NCI-H2171 treated with DMSO at 0.1 percent for 48 hours (cell line): Measurements from ENCODE around the gene ALDOC.
A peak's percentile ranks its signal among the peaks of the same experiment; 100 is the strongest.
"Not testable (repeated sequence)": the region's sequence is repeated elsewhere in the genome, so short reads cannot be mapped to it uniquely, and the experiment has no call there.

ENCODE experiments used
- DNase-seq: peaks from one replicate; lab custom pipeline; 2025; lab: John Stamatoyannopoulos, UW

ALDOC gene

DNA sequence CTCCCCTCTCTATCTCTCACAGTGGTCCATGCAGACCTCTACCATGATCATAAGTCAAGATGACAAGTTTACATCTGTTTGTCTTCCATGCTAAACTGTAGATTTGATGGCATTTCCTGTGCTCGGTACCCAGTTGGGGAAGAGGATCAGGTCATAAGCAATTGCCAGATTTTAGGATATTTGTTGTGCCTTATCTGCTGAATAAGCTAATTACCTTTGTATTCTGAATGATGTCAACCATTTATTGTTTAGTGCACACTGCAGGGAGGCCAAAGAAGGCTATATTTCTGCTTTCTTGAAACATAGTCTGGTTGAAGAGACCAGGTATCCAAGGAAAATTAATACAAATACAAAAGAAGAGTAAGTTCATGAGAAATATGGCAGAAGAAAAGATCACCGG lies 5.8 kb upstream of the ALDOC start:
- no peak for DNase-seq

DNA sequence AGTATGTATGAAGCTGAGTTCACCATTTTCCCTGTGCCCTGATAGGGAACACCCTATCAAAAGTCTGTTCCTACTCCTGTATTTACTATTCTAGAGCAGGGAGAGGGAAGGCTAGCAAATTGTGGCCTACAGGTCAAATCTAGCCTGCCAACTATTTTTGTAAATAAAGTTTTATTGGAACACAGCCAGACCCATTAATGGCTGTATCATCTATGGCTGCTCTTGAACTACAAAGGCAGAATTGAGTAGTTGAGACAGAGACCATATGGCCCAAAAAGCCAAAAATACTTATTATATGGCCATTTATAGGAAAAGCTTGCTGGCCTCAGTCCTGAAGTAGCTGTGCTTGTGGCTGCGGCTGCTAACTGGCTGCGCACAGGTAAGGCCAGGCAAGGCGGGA lies 4.3 kb upstream of the ALDOC start:
- no peak for DNase-seq

DNA sequence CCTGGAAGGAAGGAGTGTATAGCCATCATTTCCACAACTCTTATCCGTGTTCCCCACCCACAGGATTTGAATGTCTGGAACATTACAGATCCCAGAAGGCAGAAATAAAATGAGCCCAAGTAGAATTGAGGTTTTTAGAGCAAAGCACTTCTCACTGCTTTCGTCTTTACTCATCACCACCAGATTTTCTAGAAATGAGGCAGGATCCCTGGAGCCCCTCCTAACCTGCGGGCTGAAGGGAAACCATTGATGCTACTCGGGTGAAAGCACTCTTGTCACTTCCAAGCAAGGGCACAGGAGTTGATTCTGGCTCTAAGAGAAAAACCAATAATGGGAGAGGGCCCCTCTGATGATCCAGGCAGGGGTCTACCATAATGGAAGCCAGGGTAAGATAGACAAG lies 2.8 kb upstream of the ALDOC start:
- no peak for DNase-seq

DNA sequence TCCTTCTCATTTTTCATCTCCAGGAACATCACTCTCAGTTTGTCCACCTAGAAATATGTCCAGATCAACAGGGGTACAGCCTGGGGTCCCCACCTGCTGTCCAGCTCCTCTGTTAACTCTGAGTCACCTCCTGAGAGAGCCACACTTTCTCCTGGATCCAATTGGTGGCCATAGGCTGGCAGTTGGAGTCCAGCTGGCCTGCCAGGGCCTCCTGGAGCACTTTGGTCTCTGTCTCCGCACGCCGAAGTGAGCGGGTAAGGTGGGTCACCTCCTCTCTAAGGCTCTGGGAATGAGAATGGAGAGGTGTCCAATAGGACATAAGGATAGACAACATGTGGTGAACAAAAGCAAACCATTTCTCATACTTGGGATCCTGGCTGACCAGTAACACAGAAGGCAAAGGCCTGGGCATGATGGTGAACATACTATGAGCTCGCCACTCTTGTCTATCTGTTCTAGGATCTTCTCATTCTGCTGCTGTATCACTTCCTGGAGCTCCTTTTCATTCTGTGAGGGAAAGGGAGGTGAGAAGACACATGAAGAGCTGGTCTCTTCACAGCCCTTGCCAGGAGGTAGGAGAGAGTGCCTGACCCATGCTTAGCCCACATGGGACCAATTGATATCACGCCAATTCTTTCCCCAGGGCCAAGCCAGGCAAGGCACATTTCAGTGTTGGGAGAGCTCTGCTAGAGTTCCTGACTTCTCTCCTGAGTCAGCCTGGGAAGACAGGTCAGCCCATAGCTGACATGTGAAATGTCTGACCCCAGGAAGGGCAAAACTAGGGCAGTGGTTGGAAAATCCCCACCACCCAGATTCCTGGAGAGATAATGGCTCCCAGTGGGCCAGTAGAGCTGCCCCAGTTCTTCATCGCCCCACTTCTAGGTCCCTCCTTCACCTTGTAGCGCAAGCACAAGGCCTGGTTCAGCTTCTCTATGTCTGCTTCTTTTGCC lies 1.8 kb upstream of the ALDOC start:
- DNase-seq = no peak

DNA sequence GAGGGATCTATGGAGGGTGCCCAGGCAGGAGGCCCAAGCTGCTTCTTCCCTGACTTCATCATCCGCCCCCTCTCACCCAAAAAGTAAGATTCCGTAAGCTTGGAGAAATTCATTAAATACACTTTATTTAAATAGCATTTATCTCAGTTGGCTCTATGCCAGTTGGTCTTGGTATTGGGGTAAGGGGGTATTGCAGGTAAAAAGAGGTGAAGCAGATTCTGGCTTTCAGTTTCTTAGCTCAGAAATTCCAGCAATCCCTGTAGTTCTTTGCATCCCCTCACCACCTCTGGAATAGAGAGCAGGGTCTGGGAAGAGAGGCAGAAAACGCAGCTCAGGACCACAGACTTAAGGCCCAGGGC lies 750 bp upstream of the ALDOC start:
- DNase-seq = no peak

DNA sequence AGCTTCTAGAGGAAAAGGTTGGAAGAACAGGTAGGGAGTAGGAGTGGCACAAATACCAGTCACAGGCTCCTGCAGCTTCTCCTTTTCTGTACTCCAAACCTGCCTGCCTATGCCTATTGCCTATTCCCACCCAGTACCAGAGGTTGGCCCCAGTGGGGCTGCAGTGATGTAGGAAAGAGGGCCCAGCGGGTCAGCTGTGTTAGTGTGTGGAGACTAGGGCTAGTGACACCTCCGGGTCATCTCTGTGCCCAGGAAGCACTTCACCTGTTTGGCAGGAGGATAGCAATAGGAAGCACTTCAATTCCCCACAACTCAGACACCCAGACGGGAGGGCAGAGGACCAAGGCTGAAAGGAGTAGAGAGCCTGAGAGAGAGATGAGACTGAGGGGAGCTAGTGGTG lies 679 bp downstream of the ALDOC start:
- not testable (repeated sequence) for DNase-seq

DNA sequence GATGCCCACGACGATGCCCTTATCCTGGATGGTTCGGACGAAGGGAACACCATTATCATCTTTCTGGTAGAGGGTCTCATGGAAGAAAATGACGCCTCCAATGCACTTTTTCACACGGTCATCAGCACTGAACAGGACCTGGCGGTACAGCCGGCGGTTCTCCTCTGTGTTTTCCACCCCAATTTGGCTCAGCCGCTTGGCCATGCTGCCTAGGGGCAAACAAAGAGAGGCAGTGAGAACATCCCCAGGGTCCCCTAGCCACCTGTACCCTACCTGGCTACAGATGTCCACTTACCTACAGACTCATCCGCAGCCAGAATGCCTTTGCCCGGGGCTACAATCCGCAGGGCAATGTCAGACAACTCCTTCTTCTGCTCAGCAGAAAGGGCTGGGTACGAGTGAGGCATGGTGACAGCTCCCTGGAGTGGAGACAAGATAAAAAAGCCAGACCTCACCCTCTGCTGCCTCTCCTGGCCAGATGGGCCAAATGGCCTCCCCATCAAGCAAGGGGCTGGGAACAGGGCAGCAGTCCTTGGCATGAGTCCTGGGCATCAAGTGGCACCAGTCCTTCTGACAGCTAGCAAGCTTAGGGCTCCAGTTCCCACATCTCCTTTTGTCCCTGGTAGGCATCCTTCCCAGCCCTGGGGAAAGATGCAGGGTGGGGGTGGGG lies 1.4 kb downstream of the ALDOC start:
- DNase-seq = no peak

DNA sequence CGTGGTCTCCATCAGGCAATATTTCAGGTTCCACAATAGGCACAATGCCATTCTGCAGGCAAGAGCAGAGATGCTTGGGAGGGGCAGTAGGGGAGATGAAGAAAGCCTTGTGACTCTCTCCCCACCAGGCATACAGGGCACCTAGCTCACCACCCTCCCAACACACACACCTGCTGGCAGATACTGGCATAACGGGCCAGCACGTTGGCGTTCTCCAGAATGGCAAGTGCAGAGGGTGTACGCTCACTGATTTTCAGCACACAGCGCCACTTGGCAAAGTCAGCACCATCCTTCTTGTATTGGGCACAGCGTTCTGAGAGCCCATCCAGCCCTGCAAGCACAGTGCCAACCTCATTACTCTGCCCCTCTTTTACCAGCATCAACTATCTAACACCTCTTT lies 2.2 kb downstream of the ALDOC start:
- no peak for DNase-seq

DNA sequence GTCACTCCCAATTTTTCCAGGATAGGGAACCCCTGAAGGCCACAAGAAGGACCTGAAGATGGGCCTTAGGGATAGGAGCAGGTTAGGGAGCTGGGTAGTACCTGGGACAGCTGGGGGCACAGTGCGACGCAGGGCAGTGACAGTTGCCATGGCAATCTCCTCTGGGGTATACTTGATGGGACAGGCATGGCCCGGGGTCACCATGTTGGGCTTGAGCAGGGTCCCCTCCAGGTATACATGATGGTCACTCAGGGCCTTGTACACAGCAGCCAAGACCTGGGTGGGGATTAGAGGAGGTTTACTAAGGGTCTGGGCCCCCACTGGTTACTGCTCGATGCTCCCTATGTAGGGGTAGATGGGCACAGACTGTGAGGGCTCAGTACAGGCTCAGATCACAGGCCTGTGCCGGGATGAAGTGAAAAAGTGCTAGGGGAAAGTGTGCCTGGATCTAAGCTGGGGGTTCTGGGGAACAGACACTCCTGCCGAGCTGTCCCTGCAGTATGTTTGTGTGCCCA lies 2.7 kb downstream of the ALDOC start:
- no peak for DNase-seq

DNA sequence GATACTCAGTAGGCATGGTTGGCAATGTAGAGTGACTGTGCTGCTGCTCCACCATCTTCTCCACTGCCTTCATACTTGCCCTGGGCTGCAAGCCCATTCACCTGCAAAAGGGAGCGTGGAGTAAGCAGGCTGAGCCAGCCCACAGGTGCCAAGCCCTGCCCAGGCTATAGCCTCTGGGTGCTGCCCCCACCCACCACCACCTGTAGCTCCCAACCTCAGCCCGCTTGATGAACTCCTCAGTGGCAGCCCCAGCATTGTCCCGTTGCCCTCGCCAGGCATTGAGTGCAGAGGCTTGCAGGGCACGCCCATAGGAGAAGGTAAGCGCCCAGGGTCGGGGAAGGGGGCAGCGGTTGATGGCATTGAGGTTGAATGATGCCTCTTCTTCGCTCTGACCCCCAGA lies 3.2 kb downstream of the ALDOC start:
- no peak for DNase-seq

DNA sequence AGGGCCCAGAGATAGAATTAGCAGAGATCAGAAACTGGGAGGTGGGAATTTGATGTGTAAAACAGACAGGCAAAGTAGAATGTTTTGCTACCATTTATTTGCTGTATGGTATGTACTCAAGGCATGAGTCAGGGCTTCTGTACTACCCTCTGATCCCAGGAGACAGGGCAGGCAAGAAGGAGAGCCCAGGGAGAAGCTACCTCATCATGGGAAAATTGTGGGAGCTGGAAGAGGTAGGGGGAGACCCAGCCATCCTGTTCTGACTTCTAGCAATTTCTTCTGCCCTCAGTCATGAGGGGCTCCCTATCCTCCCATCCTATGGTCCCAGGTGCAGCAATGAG lies 3.7 kb downstream of the ALDOC start:
- no peak for DNase-seq

DNA sequence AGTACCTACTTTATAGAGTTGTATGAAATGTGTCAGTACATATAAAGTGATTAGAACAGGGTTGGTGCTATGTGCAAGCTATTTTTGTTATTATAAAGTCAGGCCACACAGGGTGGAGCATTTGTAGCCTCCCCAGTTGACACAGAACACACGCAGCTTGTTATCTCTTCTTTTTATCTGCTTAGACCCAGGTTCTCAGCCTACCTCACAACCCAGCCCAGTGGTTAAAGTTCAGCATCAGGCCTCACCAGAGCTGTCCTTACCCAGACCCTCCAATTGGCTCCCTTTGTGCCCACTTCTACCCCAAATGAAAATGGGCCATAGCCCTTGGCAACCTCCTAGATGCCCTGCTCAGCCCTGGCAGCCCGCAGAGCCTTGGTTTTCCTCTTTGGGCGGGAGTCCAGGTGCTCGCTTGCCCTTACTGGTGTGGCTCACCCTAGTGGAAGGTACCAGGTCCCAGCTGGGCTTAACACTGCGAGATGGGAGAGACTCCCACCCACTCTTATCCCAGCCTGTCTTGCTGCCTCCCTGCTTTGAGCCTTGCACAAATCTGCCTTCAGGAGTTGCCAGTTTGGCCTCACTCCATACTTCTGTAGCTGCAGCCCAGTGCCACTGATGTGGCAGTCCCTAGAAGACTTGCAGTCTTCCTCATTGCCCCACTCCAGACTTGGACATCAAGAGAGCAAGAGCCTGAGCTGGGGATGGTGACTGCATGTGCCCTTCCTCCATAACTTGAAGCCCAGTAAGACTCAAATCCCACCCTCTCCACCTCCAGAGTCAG lies 4.2 kb downstream of the ALDOC start:
- no peak for DNase-seq

DNA sequence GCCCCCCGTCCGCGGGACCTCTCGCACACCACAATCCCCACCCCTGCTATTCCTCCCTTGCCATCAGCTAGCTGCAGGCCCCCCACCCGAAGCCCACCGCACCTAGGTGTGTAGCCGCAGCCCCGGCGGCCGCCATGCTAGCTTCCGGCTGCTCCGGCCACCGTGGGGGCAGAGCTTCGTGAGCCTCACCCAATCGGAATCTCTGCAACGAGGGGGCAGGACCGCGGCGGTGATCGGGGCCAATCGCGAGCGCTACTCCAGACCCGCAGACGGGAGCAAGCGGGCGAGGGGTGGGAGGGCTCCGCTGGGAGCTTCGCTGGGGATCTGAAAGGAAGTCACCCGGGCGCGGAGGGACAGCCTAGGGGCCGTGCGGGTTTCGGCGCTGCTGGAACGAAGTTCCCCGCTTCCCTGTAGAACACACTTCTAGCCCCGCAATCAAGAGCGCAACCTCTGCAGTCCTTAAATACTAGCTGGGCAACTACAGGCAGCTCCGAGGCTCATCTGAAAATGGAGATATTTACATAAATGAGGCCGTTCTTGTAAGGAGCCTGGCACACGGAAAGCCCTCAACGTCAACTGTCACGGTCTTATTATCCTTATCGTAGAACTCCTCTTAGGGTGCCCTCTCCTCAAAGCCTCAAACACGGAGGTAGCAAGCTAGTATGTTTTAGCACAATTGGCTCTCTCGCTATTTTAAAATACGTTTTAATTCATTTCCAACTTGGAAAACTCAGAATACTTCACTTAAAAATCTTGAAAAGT lies 5.2 kb downstream of the ALDOC start, which contains the start of gene PIGS:
Gene PIGS, minus strand, starts transcription at position 164 of the 762 bp plus-strand sequence. Its CDS starts 28 bp downstream, at position 136.
- DNase-seq = peak; percentile 93

DNA sequence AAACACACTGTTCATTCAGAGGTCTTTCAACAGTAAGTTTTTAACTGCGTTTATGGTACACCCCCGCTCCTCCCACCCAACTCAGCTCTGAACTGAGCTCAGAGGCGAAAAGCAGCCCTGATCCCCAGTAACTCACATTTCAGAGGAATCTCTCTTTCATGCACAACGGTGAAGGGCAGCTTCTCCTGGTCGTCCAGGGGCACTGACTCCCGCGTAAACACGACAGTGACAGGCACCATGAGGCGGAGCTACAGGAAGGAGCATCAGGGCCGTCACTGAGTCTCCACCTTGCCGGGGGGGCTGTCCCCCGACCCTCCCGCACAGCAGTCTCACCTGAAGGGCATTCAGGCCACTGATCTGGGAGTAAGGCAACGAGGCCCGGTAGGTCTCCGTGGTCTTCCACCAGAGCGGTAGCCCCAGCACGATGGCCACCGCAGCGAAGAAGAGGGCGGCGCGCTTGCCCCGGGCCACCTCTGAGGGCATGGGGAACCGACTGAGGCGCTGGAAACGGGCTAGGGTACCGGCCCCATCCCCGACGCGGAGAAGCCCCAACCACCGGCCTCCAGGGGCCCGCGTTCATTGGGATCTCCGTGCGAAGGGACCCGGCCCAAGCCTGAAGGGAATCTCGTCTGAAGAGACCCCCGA lies 5.9 kb downstream of the ALDOC start:
- DNase-seq = peak; percentile 46

DNA sequence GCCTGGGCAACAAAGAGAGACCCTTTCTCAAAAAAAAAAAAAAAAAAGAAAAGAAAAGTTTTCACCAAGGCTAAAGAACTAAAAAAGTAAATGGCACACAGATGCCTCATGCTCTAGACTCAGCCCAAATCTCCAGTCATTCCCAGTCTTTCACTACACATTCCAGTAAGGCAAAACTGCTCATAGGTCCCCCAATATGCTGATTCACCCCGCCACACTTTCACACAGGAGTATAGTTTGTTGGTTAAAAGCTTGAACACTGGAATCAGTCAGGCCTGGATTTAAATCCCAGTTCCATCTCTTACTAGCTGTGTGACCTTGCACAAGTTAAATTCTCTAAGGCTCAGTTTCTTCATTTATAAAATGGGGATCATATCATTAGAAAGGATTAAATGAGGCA lies 7.2 kb downstream of the ALDOC start:
- no peak for DNase-seq

DNA sequence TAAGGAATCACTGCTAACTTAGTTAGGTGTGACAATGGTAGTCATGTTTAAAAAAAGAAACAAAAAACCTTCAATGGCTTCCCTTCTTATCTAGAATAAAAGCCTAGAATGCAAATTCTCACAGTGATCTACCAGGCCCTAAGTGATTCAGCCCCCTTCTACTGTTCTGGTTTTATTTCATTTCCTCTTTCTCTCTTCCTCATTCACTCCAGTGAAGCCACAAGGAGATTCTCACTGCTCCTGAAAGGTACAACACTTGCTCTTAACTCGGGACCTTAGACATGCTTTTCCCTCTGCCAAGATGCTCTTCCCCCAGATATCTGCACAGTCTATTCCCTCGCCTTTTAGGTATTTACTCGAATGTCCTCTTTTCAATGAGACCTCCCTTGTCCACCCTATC lies 9.1 kb downstream of the ALDOC start:
- DNase-seq = no peak

DNA sequence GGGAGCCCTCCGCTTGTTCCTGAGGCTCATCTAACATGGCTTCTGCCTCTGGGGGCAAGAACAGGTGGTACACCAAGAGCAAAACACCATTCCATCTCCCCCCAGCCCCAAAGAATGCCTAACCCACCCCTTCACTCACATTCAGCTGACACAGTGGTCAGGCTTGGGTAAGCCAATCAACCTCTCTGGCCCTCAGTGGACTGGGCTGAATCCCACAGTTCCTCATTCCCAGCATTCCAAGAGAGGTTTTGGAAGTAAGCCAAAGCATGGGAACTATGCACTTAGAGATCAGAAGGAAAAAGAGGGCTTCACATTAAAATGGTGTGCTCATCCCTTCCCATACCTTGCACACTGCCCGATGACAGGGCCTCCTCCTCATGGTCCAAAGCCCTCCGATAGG lies 13.2 kb downstream of the ALDOC start:
- DNase-seq = no peak

DNA sequence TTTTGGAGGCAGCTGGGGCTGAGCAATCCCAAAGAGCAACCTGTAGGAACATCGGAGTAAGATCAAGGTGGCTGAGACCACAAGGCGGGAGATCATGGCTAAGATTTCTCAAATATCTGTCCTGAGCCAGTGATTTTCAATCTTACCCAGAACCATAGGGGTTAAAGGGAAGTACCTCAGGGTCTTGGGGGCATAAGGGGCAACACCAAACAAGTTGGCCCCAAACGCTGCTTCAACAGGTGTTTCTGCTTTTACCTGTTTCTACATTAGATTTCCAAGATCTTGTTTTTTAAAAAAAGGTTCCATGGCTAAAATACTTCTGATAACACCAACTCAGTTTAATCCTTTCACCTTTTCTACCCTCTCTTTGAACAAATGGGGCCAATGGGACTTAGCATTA lies 21.7 kb downstream of the ALDOC start:
- no peak for DNase-seq

DNA sequence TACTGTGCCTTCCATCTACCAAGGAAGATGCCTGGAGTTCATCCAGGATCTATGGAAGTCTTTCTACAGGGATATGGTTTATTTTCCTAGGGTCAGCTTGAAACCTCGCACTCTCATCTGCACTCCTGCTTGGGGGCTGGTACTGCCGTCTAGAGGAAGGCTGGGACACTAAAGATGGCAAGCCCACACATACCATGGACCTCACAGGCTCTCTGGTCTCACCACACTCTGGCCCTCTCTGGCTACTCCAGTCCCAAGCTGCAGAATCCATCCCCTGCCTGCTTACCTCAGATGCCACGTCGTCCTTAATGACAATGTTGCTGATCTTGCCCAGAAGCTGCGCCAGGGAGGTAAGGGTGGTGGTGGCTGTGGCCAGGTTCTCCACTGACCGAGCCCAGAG lies 22.1 kb downstream of the ALDOC start:
- DNase-seq = no peak

DNA sequence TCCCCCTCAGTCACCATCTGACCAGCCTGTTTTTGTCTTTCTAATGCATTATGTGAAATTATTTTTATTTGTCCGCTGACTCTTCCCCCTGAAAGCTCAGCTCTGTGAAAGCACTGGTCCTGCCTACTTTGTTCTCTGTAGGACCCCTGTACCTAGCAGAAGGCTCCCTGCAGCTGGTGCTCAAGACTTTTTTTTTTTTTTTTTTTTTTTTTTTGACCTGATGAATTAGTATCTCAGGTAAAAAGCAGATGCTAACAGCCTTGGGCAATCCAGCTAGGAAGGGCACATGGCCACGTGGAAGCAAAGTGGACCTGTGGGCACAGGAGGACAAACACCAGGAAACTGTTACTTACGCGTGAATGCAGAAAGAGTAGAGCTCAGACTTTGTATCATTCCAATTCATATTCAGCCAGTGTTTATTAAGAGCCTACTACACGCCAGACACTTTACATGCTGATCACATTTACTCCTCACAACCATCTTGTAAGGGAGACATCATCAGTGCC lies 23.6 kb downstream of the ALDOC start:
- DNase-seq = peak; percentile 91
